HepG2 (cell line): ENCODE data around the gene SELENOV. TPM values are rescaled to one million over a fixed set of nuclear protein-coding genes. Genes with fewer than 3 reads are reported as not detected.

Experiments
- ADNP ChIP-seq: sonication (generic); formaldehyde crosslinking; IDR thresholded peaks from 2 replicates; pipeline ENCODE4 v1.4.0; 2020; ENCODE audit warnings: missing genetic modification reagents
- CCDC6 ChIP-seq: sonication (generic); formaldehyde crosslinking; IDR thresholded peaks from 2 replicates; pipeline ENCODE4 v1.8.1; 2022; ENCODE audit warnings: mild to moderate bottlenecking, missing genetic modification reagents, moderate library complexity
- ELF3 ChIP-seq: IDR thresholded peaks from 2 replicates; pipeline ENCODE4 v1.6.1; 2016; ENCODE audit warnings: missing genetic modification reagents, missing compliant biosample characterization
- ETV6 ChIP-seq: sonication (generic); formaldehyde crosslinking; conservative IDR thresholded peaks from 2 replicates; pipeline ENCODE4 v1.4.0; 2020; ENCODE audit warnings: missing genetic modification reagents
- IKZF1 ChIP-seq: fragments of 450-650 bp; IDR thresholded peaks from 2 replicates; pipeline ENCODE4 v1.7.1; 2016
- MAZ ChIP-seq, 2 experiments: sonication (generic) in 1 of 2; formaldehyde crosslinking in 1 of 2; IDR thresholded peaks; 2 replicates each; pipeline versions ENCODE4 v1.5.0 to v1.6.1; 2012 to 2020; ENCODE audit warnings: low read depth in 2 of 2, mild to moderate bottlenecking in 2 of 2, borderline replicate concordance in 1 of 2, improper control_type of control experiment in 1 of 2, low read length in 1 of 2, missing genetic modification reagents in 1 of 2, moderate library complexity in 1 of 2
- MLXIP ChIP-seq: sonication (generic); formaldehyde crosslinking; IDR thresholded peaks from 2 replicates; pipeline ENCODE4 v1.9.0; 2021; ENCODE audit warnings: missing genetic modification reagents, borderline replicate concordance
- PRDM10 ChIP-seq: sonication (generic); formaldehyde crosslinking; IDR thresholded peaks from 2 replicates; pipeline ENCODE4 v1.4.0; 2020; ENCODE audit warnings: low read depth, missing genetic modification reagents
- PREB ChIP-seq: sonication (generic); formaldehyde crosslinking; IDR thresholded peaks from 2 replicates; pipeline ENCODE4 v1.4.0; 2020; ENCODE audit warnings: missing genetic modification reagents
- TBP ChIP-seq: sonication (generic); formaldehyde crosslinking; IDR thresholded peaks from 2 replicates; pipeline ENCODE4 v1.5.0; 2020; ENCODE audit warnings: missing genetic modification reagents
- TFAP4 ChIP-seq: sonication (generic); IDR thresholded peaks from 2 replicates; pipeline ENCODE4 v1.6.1; 2016; ENCODE audit warnings: low read depth, borderline replicate concordance
- ZNF292 ChIP-seq: sonication (generic); formaldehyde crosslinking; IDR thresholded peaks from 2 replicates; pipeline ENCODE4 v1.8.1; 2022; ENCODE audit warnings: mild to moderate bottlenecking, low read depth, missing genetic modification reagents, borderline replicate concordance
- ZNF34 ChIP-seq: sonication (generic); formaldehyde crosslinking; IDR thresholded peaks from 2 replicates; pipeline ENCODE4 v1.4.0; 2020; ENCODE audit warnings: mild to moderate bottlenecking, missing genetic modification reagents, borderline replicate concordance
- ZNF615 ChIP-seq: sonication (generic); formaldehyde crosslinking; IDR thresholded peaks from 2 replicates; pipeline ENCODE4 v1.5.0; 2020; ENCODE audit warnings: mild to moderate bottlenecking, missing genetic modification reagents, borderline replicate concordance
- ZNF720 ChIP-seq: sonication (generic); formaldehyde crosslinking; IDR thresholded peaks from 2 replicates; pipeline ENCODE4 v1.4.0; 2020; ENCODE audit warnings: missing genetic modification reagents
- polyA plus RNA-seq, 8 experiments: library from polyadenylated mRNA; depleted of rRNA in 3 of 8; stranded (reverse) in 7 of 8; unstranded in 1 of 8; fragments of >200 nt; fragmentation: Illumina TruSeq in 4 of 8; extraction: Trizol in 4 of 8; gene quantifications; 2 replicates each; pipeline versions ENCODE4 v1.2.1 to v1.2.3, GENCODE V29; 2011 to 2016; ENCODE audit warnings: low read depth in 4 of 8, missing spikeins in 1 of 8, mixed read lengths in 1 of 8; ENCODE audit not compliant: insufficient read depth in 1 of 8
- total RNA-seq, 5 experiments: library from RNA; depleted of rRNA; stranded (reverse); fragments of >200 nt; fragmentation: Illumina TruSeq; extraction: Trizol; gene quantifications; 2 replicates each; pipeline ENCODE4 v1.2.3, GENCODE V29; 2016; ENCODE audit warnings: low read depth in 1 of 5
- TF ChIP-seq, protein P1 (sequence below): sonication (generic); formaldehyde crosslinking; IDR thresholded peaks from 2 replicates; pipeline ENCODE4 v1.5.1; 2020; ENCODE audit warnings: missing genetic modification reagents, mild to moderate bottlenecking, borderline replicate concordance

The SELENOV gene
- total and polyA plus RNA-seq, 2 of the 13 experiments (the other 11 are each of a cell fraction or from before 2014, with no cell fraction given), result not detected

- peak; percentile 93 for TF ChIP-seq MLXIP (CRISPR knock-in tag)
- no peak for TF ChIP-seq ADNP
- TF ChIP-seq, protein P1, sequence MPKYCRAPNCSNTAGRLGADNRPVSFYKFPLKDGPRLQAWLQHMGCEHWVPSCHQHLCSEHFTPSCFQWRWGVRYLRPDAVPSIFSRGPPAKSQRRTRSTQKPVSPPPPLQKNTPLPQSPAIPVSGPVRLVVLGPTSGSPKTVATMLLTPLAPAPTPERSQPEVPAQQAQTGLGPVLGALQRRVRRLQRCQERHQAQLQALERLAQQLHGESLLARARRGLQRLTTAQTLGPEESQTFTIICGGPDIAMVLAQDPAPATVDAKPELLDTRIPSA (CRISPR knock-in tag), result no peak
- peak; percentile 89 for TF ChIP-seq ETV6 (CRISPR knock-in tag)
- no peak for TF ChIP-seq TFAP4
- TF ChIP-seq CCDC6 (CRISPR knock-in tag), result peak; percentile 100
- peak; percentile 70 for TF ChIP-seq ELF3 (CRISPR knock-in tag)
- TF ChIP-seq PRDM10, result no peak
- no peak for TF ChIP-seq TBP
- TF ChIP-seq PREB (CRISPR knock-in tag), result peak; percentile 93; the same call in 1 of the 2 replicates
- no peak for TF ChIP-seq ZNF720
- TF ChIP-seq IKZF1, result no peak
- TF ChIP-seq MAZ (IDR thresholded peaks at IDR 0.05; ENCODE audit: borderline replicate concordance, low read depth, low read length), result no peak
- peak; percentile 88; the same call in 1 of the 2 replicates for TF ChIP-seq MAZ (CRISPR knock-in tag; IDR thresholded peaks at IDR 0.05; ENCODE audit: low read depth)
- TF ChIP-seq ZNF615 (CRISPR knock-in tag), result no peak
- TF ChIP-seq ZNF34 (CRISPR knock-in tag), result peak; percentile 64; the same call in 1 of the 2 replicates
- no peak for TF ChIP-seq ZNF292 (CRISPR knock-in tag)
Measured at GRCh38 chr19:39502640-39503417, 12.1 kb upstream of the SELENOV start (continued).
